Epithelial cell of proximal tubule (primary cell): ENCODE data around the gene KRT6C. TPM values are rescaled to one million over a fixed set of nuclear protein-coding genes. Genes with fewer than 3 reads are reported as not detected.

ENCODE experiments used
- DNase-seq: peaks from one replicate; pipeline ENCODE4 v3.0.0-alpha.2; 2011; ENCODE audit warnings: low read depth
- H3K4me3 ChIP-seq: 2 replicates; pipeline ENCODE4 v1.5.1; 2011; ENCODE audit warnings: low read depth, mild to moderate bottlenecking, low read length
- total RNA-seq: library from RNA; depleted of rRNA; stranded (reverse); fragments of >200 nt; gene quantifications from 2 replicates; pipeline ENCODE4 v1.2.3, GENCODE V29; 2015
- TF ChIP-seq, protein P1 (sequence below): conservative IDR thresholded peaks from 2 replicates; pipeline ENCODE4 v1.5.1; 2012; ENCODE audit warnings: low read depth, mild to moderate bottlenecking, low read length

The KRT6C gene
- not detected in 2 replicates for total RNA-seq

DNA sequence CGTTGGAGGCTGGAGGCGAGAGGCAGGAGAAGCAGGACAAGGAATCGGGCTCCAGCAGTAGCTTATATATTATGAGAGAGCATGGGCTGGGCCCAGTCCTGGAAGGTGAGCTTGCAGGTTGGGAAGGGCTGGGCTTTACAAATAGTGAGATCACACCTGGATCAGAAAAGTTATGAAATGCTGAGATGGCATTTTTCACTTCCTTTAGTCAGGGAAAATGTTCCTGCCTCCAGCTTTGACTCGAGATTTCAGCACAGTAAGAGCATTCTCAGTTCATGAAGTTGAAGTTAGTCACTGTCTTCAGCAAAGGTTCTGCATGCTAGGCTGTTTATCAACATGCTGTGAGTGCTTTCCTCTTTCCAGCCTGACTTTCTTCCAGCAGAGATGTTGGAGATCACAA is at the start of gene KRT6C:
TSS of gene KRT6C (minus strand) at position 38 of the 400 bp plus-strand sequence. CDS start 68 bp downstream, outside the sequence.
- DNase-seq: no peak
- TF ChIP-seq, protein P1, sequence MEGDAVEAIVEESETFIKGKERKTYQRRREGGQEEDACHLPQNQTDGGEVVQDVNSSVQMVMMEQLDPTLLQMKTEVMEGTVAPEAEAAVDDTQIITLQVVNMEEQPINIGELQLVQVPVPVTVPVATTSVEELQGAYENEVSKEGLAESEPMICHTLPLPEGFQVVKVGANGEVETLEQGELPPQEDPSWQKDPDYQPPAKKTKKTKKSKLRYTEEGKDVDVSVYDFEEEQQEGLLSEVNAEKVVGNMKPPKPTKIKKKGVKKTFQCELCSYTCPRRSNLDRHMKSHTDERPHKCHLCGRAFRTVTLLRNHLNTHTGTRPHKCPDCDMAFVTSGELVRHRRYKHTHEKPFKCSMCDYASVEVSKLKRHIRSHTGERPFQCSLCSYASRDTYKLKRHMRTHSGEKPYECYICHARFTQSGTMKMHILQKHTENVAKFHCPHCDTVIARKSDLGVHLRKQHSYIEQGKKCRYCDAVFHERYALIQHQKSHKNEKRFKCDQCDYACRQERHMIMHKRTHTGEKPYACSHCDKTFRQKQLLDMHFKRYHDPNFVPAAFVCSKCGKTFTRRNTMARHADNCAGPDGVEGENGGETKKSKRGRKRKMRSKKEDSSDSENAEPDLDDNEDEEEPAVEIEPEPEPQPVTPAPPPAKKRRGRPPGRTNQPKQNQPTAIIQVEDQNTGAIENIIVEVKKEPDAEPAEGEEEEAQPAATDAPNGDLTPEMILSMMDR: no peak
- H3K4me3 ChIP-seq: no peak within 1 kb of the TSS

DNA sequence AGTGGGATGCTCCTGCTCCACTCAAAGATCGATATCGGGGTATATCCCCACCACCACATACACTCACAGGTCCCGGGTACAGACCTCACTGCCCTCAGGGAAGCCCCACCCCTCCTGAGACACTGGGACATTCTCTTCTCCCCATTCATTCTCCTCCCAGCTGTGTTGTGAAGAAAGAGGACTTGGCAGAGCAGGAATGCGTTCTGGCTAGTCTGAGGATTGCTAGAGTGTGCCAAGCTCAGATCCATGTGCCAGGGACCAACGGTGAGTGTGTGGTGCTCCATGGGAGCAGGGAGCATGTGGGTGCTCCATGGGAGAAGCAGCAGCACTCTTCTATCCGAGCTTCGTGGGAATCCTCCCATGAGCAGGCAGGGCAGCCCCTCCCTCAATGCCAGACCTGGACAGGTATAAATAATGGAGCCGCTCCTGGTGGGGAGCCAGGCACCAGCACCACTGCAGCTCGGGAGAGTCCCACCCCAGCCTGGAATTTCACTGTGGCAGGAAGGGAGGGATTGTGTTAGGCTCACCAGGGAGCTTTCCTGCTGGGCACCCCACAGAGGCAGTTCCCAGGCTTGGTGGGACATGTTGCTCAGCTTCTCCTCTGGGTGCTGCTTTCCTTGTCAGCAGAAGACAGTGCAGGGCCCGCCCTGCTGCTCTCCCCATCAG is 48.9 kb upstream of the KRT6C start:
- H3K4me3 ChIP-seq: no peak overlapping the region
- TF ChIP-seq, protein P1: no peak
- DNase-seq: no peak

DNA sequence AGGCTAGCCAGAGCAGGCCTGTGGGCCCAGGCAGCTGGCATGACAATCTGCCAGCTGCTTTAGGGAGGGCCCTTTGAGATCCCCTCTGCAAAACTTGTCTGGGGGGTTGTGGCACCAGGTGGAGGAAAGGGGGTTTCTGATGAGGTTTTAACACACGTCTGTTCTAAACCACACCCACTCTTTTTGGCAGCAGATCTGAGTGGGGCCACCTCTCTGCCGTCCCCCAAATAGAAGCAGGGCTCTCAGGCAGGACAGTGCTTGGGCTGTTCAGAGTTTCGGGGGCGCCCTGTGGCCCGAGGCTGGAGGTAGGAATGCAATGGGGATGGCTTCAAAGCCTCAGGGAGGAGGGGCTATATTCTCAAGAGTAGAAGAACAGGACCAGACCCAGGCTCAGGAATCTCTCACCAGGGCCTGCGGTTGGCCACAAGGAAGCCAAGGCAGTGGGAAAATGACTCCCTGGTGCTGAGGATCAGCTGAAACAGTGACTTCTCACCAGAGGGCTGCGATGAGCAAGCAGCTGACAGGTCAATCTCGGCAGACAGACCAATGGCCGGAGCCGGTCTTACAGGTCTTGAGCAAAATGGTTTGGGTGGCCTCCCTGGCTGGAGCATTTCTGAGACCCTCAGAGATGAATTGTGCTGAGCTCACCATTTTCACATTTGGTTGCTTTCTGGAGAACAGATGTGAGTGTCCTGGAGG is 48.1 kb upstream of the KRT6C start:
- TF ChIP-seq, protein P1: no peak
- H3K4me3 ChIP-seq: no peak overlapping the region
- no peak for DNase-seq

DNA sequence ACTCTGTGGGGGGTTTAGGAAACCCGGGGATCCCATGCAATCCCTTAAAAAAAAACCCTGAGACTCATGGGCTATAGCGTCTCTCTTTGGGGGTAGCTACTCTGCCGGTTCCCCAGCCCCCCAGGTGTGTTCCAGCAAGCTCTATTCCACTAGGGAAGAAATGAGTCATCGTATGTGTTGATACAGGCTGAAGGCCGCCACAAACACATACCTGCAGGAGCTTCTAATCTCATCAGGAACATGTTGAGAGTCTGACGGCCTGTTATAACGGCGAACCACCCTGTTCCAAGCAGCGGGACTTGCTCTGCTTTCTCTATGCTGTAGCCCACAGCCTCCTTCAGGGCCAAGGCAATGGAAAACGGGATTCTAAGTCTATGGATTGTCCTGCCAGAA is 47.6 kb upstream of the KRT6C start:
- no peak overlapping the region for H3K4me3 ChIP-seq
- TF ChIP-seq, protein P1: no peak
- no peak for DNase-seq

DNA sequence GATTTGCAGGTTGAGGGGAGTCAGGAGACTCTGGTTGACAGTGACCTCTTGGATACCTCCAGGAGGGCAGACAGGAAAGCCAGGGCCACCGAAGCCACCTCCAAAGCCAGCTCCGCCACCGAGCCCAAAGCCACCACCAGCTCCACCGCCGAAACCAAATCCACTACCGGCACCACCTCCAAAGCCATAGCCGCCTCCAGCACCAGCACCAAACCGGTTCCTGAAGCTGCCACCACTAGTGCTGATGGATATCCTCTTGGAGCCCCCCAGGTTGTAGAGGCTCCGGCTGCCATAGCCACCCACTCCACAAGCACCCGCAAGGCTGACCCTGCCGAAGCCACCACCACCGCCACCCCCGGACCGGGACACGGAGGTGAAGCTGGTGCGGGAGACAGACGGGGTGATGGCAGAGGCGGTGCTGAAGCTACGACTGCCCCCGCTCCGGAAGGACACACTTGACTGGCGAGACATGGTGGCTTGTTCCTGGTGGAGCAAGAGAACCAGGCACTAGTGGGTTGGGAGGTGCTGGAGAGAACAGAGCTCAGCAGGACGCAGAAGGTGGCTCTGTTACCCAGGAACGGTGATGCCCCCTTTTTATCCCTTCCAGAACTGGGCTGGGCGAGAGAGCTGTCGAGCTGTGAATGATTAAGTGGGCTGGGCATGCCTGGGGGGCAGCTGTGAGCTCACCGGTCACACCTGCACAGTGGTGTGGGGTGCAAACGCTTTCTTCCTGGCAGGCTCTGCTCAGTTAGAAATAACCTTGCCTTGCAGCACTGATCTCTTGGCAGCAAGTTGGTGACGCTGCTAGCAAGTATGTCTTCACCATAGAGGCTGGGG is 46.4 kb upstream of the KRT6C start, which contains the start of gene KRT5:
TSS of gene KRT5 (minus strand) at position 569 of the 837 bp plus-strand sequence. CDS start at position 471, 98 bp downstream.
- no peak within 1 kb of the TSS for H3K4me3 ChIP-seq
- no peak for DNase-seq
- TF ChIP-seq, protein P1: no peak

DNA sequence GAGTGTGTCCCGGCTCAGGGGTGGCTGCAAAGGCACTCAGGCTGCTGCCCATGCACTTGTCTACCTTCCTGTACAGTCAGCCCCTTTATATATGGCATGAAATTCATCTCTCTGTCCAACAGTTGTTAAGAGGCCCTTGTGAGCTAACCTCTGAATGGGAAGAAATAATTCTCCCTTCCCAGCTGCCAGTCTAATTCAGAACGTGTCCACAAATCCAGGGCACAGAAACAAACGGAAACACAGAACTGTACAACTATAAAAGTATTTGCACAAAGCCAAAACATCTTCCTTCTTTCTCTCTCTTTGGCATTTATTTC is 45.7 kb upstream of the KRT6C start:
- H3K4me3 ChIP-seq: no peak overlapping the region
- TF ChIP-seq, protein P1: no peak
- DNase-seq: no peak
